Type B pancreatic cell (in vitro differentiated cells): Measurements from ENCODE around the gene HRH3. TPM values are rescaled to one million over a fixed set of nuclear protein-coding genes. Genes with fewer than 3 reads are reported as not detected.

Experiments used
- DNase-seq: peaks from one replicate; pipeline ENCODE4 v3.0.0; 2021; ENCODE audit warnings: mixed read lengths; ENCODE audit not compliant: unreplicated experiment; ENCODE audit errors: extremely low spot score
- H3K27ac Mint-ChIP-seq: 2 replicates; pipeline ENCODE4 v1.8.0; 2021; ENCODE audit warnings: mild to moderate bottlenecking, mixed read lengths
- H3K27me3 Mint-ChIP-seq: 2 replicates; pipeline ENCODE4 v1.8.0; 2021; ENCODE audit warnings: mixed read lengths
- H3K36me3 Mint-ChIP-seq: 2 replicates; pipeline ENCODE4 v1.8.0; 2021; ENCODE audit warnings: mixed read lengths
- H3K4me1 Mint-ChIP-seq: one replicate; pipeline ENCODE4 v1.8.0; 2021; ENCODE audit warnings: mixed read lengths; ENCODE audit not compliant: unreplicated experiment
- H3K4me3 Mint-ChIP-seq: 2 replicates; pipeline ENCODE4 v1.8.0; 2021; ENCODE audit warnings: mild to moderate bottlenecking, mixed read lengths
- H3K9me3 Mint-ChIP-seq: 2 replicates; pipeline ENCODE4 v1.8.0; 2021; ENCODE audit warnings: mixed read lengths
- total RNA-seq: library from RNA; stranded (reverse); gene quantifications from 2 replicates; pipeline ENCODE4 v1.2.1, GENCODE V29; 2021; ENCODE audit warnings: low replicate concordance
- TF ChIP-seq, protein P1 (sequence below): fragments of 200-600 bp; sonication (generic); conservative IDR thresholded peaks from 2 replicates; pipeline ENCODE4 v1.5.0; 2021; ENCODE audit warnings: antibody characterized with exemption, mild to moderate bottlenecking

Gene HRH3
- total RNA-seq, 1 donor from 2014 or later: 0.53 TPM

DNA sequence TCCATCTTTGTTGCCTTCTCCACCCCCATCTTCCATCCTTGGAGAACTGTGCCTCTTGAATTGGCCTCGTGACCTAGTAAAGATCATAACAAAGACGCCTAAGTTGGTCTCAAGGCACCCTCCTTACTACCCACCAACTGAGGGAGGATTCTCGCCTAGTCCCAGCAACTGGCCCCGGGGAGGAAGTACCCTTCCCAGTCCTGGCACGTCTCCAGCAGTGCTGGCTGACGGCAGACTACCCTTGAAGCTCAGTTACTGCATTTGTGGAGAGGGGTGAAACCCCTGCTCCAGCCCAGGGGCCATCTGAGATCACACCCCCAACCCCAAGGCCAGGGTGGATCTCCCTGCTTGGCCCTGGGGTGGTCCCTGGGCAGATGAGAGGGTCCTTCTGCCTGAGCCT, 16.1 kb upstream of the HRH3 start:
- Mint-ChIP-seq H3K27me3 (no peaks in the 10 kb centered on the region), H3K4me3 (no peak overlapping the region), H3K36me3 (no peaks in the 10 kb centered on the region), H3K9me3 (no peaks in the 10 kb centered on the region), H3K27ac (no peak overlapping the region), H3K4me1 (peaks cover 5% of the 10 kb centered on the region)
- TF ChIP-seq, protein P1, sequence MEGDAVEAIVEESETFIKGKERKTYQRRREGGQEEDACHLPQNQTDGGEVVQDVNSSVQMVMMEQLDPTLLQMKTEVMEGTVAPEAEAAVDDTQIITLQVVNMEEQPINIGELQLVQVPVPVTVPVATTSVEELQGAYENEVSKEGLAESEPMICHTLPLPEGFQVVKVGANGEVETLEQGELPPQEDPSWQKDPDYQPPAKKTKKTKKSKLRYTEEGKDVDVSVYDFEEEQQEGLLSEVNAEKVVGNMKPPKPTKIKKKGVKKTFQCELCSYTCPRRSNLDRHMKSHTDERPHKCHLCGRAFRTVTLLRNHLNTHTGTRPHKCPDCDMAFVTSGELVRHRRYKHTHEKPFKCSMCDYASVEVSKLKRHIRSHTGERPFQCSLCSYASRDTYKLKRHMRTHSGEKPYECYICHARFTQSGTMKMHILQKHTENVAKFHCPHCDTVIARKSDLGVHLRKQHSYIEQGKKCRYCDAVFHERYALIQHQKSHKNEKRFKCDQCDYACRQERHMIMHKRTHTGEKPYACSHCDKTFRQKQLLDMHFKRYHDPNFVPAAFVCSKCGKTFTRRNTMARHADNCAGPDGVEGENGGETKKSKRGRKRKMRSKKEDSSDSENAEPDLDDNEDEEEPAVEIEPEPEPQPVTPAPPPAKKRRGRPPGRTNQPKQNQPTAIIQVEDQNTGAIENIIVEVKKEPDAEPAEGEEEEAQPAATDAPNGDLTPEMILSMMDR: no peak
- no peak for DNase-seq

DNA sequence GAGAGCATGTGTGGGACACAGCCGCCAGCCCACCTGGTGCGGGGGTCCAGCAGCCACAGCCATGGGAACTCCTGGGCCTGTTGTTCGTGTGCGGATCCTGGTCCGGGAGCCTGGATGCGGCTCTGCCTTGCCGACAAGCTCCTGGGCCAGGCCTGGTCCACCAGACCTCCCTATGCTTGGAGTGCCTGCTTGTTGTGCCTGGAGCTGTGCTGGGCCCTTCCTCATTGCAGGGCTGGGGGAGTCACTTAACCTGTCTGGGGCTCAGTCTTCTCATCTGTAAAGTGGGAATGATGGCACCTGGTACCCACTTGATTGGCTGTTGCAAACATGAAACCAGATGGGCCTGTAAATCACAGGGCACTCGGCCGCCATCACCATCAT, 15.7 kb upstream of the HRH3 start:
- no peak for DNase-seq
- H3K4me3 Mint-ChIP-seq: no peak overlapping the region
- no peak overlapping the region for H3K27ac Mint-ChIP-seq
- H3K27me3 Mint-ChIP-seq: no peaks in the 10 kb centered on the region
- no peaks in the 10 kb centered on the region for H3K36me3 Mint-ChIP-seq
- no peaks in the 10 kb centered on the region for H3K9me3 Mint-ChIP-seq
- TF ChIP-seq, protein P1: no peak
- peaks cover 5% of the 10 kb centered on the region for H3K4me1 Mint-ChIP-seq

DNA sequence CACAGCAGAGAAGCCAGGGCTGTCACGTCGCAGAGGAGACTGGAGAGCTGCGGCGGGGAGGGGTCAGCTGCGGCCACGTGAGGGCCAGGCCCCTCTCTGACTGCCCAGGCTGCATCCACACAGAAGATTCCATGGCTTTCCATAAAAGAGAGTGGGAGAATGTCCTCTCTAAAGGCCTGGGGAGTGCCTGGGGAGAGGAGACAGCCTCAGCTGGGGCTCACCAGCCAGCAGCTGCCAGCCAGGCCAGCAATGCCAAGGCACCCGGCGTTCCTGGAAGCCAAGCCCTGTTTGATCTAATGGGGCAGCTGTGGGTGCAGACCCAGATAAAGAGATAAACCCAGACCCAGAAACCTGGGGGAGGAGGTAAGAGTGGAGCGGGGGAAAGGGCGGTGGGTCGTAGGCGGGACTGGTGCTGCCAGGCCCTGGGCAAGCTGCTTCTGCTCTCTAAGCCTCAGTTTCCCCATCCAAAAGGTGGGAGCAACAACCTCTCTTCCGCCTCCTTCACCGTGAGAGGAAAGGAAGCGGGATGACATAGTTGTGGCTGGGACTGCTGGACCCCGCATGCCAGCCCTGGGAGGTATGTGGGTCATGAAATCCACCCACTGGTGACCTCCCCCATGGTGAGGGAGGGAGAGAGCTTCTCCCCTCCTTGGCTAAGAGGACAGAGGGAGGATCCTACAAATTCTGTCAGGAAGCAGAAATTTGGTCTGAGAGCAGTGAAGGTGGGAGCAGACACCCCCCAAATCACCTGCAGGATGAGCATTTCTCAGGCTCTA, 15.1 kb upstream of the HRH3 start:
- no peak overlapping the region for H3K4me3 Mint-ChIP-seq
- TF ChIP-seq, protein P1: no peak
- H3K36me3 Mint-ChIP-seq: no peaks in the 10 kb centered on the region
- no peaks in the 10 kb centered on the region for H3K27me3 Mint-ChIP-seq
- H3K4me1 Mint-ChIP-seq: peaks cover 5% of the 10 kb centered on the region
- no peak overlapping the region for H3K27ac Mint-ChIP-seq
- H3K9me3 Mint-ChIP-seq: no peaks in the 10 kb centered on the region
- no peak for DNase-seq

DNA sequence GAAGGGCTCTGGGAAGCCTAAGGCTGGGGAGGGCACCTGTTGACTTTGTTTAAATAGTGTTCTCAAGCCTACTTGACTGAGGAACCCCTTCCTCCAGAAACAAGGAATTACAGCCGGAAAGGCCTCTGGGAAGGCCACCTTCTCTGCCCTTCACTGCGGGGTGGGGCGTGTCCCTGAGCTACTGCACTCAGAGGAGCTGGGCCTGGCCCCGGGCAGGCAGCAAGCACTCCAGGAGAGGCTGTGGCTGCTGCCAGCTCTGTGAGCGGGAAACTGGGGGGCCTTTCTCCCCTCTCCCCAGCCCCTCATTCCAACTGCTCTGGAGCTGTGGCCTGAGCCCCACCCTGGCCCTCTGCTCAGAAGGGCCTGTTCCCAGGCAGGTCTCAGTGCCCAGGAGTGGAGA, 14.3 kb upstream of the HRH3 start:
- TF ChIP-seq, protein P1: no peak
- DNase-seq: no peak
- no peaks in the 10 kb centered on the region for H3K27me3 Mint-ChIP-seq
- no peaks in the 10 kb centered on the region for H3K9me3 Mint-ChIP-seq
- no peaks in the 10 kb centered on the region for H3K36me3 Mint-ChIP-seq
- peaks cover 5% of the 10 kb centered on the region for H3K4me1 Mint-ChIP-seq
- no peak overlapping the region for H3K4me3 Mint-ChIP-seq
- H3K27ac Mint-ChIP-seq: no peak overlapping the region

DNA sequence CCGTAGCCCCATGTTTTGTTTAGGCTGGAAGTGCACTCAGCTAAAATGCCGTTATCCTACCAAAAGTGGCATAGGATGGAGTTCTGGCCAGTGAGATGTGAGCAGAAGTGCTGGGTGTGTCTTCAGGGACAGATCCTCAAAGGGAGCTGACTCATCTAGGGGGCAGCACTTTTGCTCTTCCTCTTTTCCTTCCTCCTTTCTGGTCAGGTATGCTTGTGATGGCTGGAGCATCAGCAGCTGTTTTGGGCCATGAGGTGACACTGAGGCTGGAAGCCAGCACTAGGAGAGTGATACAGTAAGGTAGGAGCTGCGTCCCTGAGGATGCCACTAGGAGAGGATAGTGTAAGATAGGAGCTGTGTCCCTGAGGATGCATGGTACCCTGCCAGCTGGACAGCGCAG, 13.6 kb upstream of the HRH3 start:
- TF ChIP-seq, protein P1: no peak
- no peak overlapping the region for H3K4me3 Mint-ChIP-seq
- H3K27me3 Mint-ChIP-seq: no peaks in the 10 kb centered on the region
- H3K36me3 Mint-ChIP-seq: no peaks in the 10 kb centered on the region
- H3K4me1 Mint-ChIP-seq: peaks cover 5% of the 10 kb centered on the region
- no peak for DNase-seq
- no peak overlapping the region for H3K27ac Mint-ChIP-seq
- H3K9me3 Mint-ChIP-seq: no peaks in the 10 kb centered on the region
